PC-9 (cell line): ENCODE data around the gene ASPHD1.
"Not testable (repeated sequence)": the region's sequence is repeated elsewhere in the genome, so short reads cannot be mapped to it uniquely, and the experiment has no call there.

Experiments
- CTCF ChIP-seq: fragments of 200-600 bp; sonication (generic); conservative IDR thresholded peaks from 2 replicates; pipeline ENCODE4 v1.6.1; 2017; ENCODE audit warnings: mixed run types, antibody characterized with exemption, mild to moderate bottlenecking, moderate library complexity
- EZH2 ChIP-seq: fragments of 200-600 bp; sonication (generic); IDR thresholded peaks from 2 replicates; pipeline ENCODE4 v1.8.0; 2017; ENCODE audit warnings: antibody characterized with exemption, low read depth

GRCh38 chr16:29869067-29869466 is 31.2 kb upstream of the ASPHD1 start:
- TF ChIP-seq CTCF, EZH2: not testable (repeated sequence)
